Mesendoderm (in vitro differentiated cells): Measurements from ENCODE around the gene MPPED1.

ENCODE experiments used
- DNase-seq: peaks from one replicate; pipeline ENCODE4 v3.0.0; 2013
- H2AK5ac ChIP-seq: 2 replicates; pipeline ENCODE4 v1.6.1; 2013; ENCODE audit warnings: low read length, inconsistent platforms
- H2BK120ac ChIP-seq: 2 replicates; pipeline ENCODE4 v1.6.1; 2013; ENCODE audit warnings: low read depth, mild to moderate bottlenecking, low read length, moderate library complexity, mixed read lengths
- H2BK15ac ChIP-seq: replicated peaks from 2 replicates; pipeline ENCODE4 v1.6.1; 2013; ENCODE audit warnings: low read depth, mild to moderate bottlenecking, moderate library complexity
- H2BK5ac ChIP-seq: 2 replicates; pipeline ENCODE4 v1.6.1; 2013; ENCODE audit warnings: low read length, inconsistent platforms
- H3K18ac ChIP-seq: 2 replicates; pipeline ENCODE4 v1.6.1; 2013; ENCODE audit warnings: mild to moderate bottlenecking, low read length, mixed read lengths
- H3K23ac ChIP-seq: one replicate; pipeline ENCODE4 v1.6.1; 2013; ENCODE audit warnings: low read length
- H3K27ac ChIP-seq: 2 replicates; pipeline ENCODE4 v1.5.1; 2013; ENCODE audit warnings: low read depth, mild to moderate bottlenecking, inconsistent platforms, low read length, moderate library complexity
- H3K27me3 ChIP-seq: 2 replicates; pipeline ENCODE4 v1.6.1; 2013; ENCODE audit warnings: low read length, control low read depth, mild to moderate bottlenecking, inconsistent platforms; ENCODE audit not compliant: insufficient read depth, poor library complexity
- H3K36me3 ChIP-seq: 2 replicates; pipeline ENCODE4 v1.6.1; 2013; ENCODE audit warnings: low read length, inconsistent platforms; ENCODE audit not compliant: control insufficient read depth, insufficient read depth
- H3K4ac ChIP-seq: one replicate; pipeline ENCODE4 v1.6.1; 2013; ENCODE audit warnings: low read depth, mild to moderate bottlenecking, low read length, moderate library complexity
- H3K4me1 ChIP-seq: 2 replicates; pipeline ENCODE4 v1.6.1; 2013; ENCODE audit warnings: low read depth, low read length, inconsistent platforms; ENCODE audit not compliant: control insufficient read depth
- H3K4me2 ChIP-seq: 2 replicates; pipeline ENCODE4 v1.6.1; 2013; ENCODE audit warnings: low read length
- H3K4me3 ChIP-seq: 2 replicates; pipeline ENCODE4 v1.5.1; 2013; ENCODE audit warnings: mild to moderate bottlenecking, low read length
- H3K56ac ChIP-seq: one replicate; pipeline ENCODE4 v1.6.1; 2013; ENCODE audit warnings: low read length
- H3K79me1 ChIP-seq: 2 replicates; pipeline ENCODE4 v1.6.1; 2013; ENCODE audit warnings: low read length, inconsistent platforms
- H3K79me2 ChIP-seq: 2 replicates; pipeline ENCODE4 v1.6.1; 2013; ENCODE audit warnings: mild to moderate bottlenecking, low read length; ENCODE audit not compliant: control insufficient read depth, insufficient read depth
- H3K9ac ChIP-seq: 2 replicates; pipeline ENCODE4 v1.6.1; 2013; ENCODE audit warnings: low read length, inconsistent platforms
- H4K5ac ChIP-seq: one replicate; pipeline ENCODE4 v1.6.1; 2013; ENCODE audit warnings: low read length
- H4K8ac ChIP-seq: one replicate; pipeline ENCODE4 v1.6.1; 2013; ENCODE audit warnings: low read depth, mild to moderate bottlenecking, control low read depth, low read length, moderate library complexity
- WGBS: extraction: QIAGEN DNeasy Blood & Tissue Kit; methylation state at CpG from one replicate; pipeline ENCODE4 v1.1.7; 2013; ENCODE audit warnings: low lambda C conversion rate, missing lambda C conversion rate; ENCODE audit not compliant: insufficient coverage; ENCODE audit errors: extremely low coverage; 5-methylcytosine and 5-hydroxymethylcytosine counted together

The MPPED1 gene

GRCh38 chr22:43390166-43390565, 21.6 kb upstream of the MPPED1 start:
- Histone ChIP-seq H2BK5ac (no peak overlapping the region), H3K79me1 (no peaks in the 10 kb centered on the region), H3K4me3 (no peak overlapping the region), H2AK5ac (no peak overlapping the region), H3K56ac (no peak overlapping the region), H3K4me1 (no peaks in the 10 kb centered on the region), H3K9ac (no peak overlapping the region), H3K4me2 (no peak overlapping the region), H3K27me3 (no peaks in the 10 kb centered on the region), H2BK120ac (no peak overlapping the region), H3K27ac (no peak overlapping the region), H3K18ac (no peak overlapping the region), H3K79me2 (no peaks in the 10 kb centered on the region), H2BK15ac (no peak overlapping the region), H4K8ac (no peak overlapping the region), H3K23ac (no peak overlapping the region), H3K4ac (no peak overlapping the region), H4K5ac (no peak overlapping the region), H3K36me3 (no peaks in the 10 kb centered on the region)
- no CpG with 5 or more reads among the region's 3 CpGs for WGBS
- DNase-seq: no peak

GRCh38 chr22:43390872-43391271, 20.9 kb upstream of the MPPED1 start:
- Histone ChIP-seq H3K23ac (no peak overlapping the region), H2BK120ac (no peak overlapping the region), H2BK5ac (no peak overlapping the region), H4K5ac (no peak overlapping the region), H2AK5ac (no peak overlapping the region), H3K27me3 (no peaks in the 10 kb centered on the region), H3K4me3 (no peak overlapping the region), H3K9ac (no peak overlapping the region), H3K4me1 (no peaks in the 10 kb centered on the region), H3K4me2 (no peak overlapping the region), H3K4ac (no peak overlapping the region), H4K8ac (no peak overlapping the region), H3K79me2 (no peaks in the 10 kb centered on the region), H3K56ac (no peak overlapping the region), H2BK15ac (no peak overlapping the region), H3K36me3 (no peaks in the 10 kb centered on the region), H3K18ac (no peak overlapping the region), H3K79me1 (no peaks in the 10 kb centered on the region), H3K27ac (no peak overlapping the region)
- no CpG with 5 or more reads among the region's 4 CpGs for WGBS
- no peak for DNase-seq

GRCh38 chr22:43391306-43391705, 20.5 kb upstream of the MPPED1 start:
- no peaks in the 10 kb centered on the region for H3K36me3 ChIP-seq
- no CpG with 5 or more reads among the region's 3 CpGs for WGBS

GRCh38 chr22:43392385-43392989, 19.3 kb upstream of the MPPED1 start:
- Histone ChIP-seq H3K4me1 (no peaks in the 10 kb centered on the region), H3K27me3 (no peaks in the 10 kb centered on the region), H3K18ac (no peak overlapping the region), H3K79me2 (no peaks in the 10 kb centered on the region), H2BK120ac (no peak overlapping the region), H3K4me2 (no peak overlapping the region), H4K5ac (no peak overlapping the region), H2AK5ac (no peak overlapping the region), H3K23ac (no peak overlapping the region), H3K9ac (no peak overlapping the region), H4K8ac (no peak overlapping the region), H3K4me3 (no peak overlapping the region), H2BK15ac (no peak overlapping the region), H3K27ac (no peak overlapping the region), H3K79me1 (no peaks in the 10 kb centered on the region), H3K4ac (no peak overlapping the region), H3K56ac (no peak overlapping the region), H2BK5ac (no peak overlapping the region), H3K36me3 (no peaks in the 10 kb centered on the region)
- no peak for DNase-seq
- WGBS: no CpG with 5 or more reads among the region's 9 CpGs

More at GRCh38 chr22:43391306-43391705, 20.5 kb upstream of the MPPED1 start:
- Histone ChIP-seq H3K4me3 (no peak overlapping the region), H2AK5ac (no peak overlapping the region), H3K27me3 (no peaks in the 10 kb centered on the region), H3K9ac (no peak overlapping the region), H2BK15ac (no peak overlapping the region), H3K27ac (no peak overlapping the region), H4K8ac (no peak overlapping the region), H2BK5ac (no peak overlapping the region), H3K4me2 (no peak overlapping the region), H2BK120ac (no peak overlapping the region), H4K5ac (no peak overlapping the region), H3K56ac (no peak overlapping the region), H3K4ac (no peak overlapping the region), H3K4me1 (no peaks in the 10 kb centered on the region), H3K79me1 (no peaks in the 10 kb centered on the region), H3K18ac (no peak overlapping the region), H3K23ac (no peak overlapping the region), H3K79me2 (no peaks in the 10 kb centered on the region)
- DNase-seq: no peak

GRCh38 chr22:43393132-43393843, 18.5 kb upstream of the MPPED1 start:
- no peak overlapping the region for H2BK5ac ChIP-seq
- no peak overlapping the region for H2AK5ac ChIP-seq
- H3K4ac ChIP-seq: no peak overlapping the region
- no peak overlapping the region for H3K9ac ChIP-seq
- H3K23ac ChIP-seq: no peak overlapping the region
- no peak overlapping the region for H3K18ac ChIP-seq
- H2BK120ac ChIP-seq: no peak overlapping the region
- peak overlapping the region; percentile 15 for H3K56ac ChIP-seq
- H3K4me1 ChIP-seq: no peaks in the 10 kb centered on the region
- H3K79me2 ChIP-seq: no peaks in the 10 kb centered on the region
- no peak overlapping the region for H3K4me3 ChIP-seq
- no CpG with 5 or more reads among the region's 14 CpGs for WGBS
- H3K79me1 ChIP-seq: no peaks in the 10 kb centered on the region
- H3K27ac ChIP-seq: no peak overlapping the region
- DNase-seq: peak; percentile 32
- H3K27me3 ChIP-seq: no peaks in the 10 kb centered on the region
- no peak overlapping the region for H3K4me2 ChIP-seq
- H4K5ac ChIP-seq: no peak overlapping the region
- no peak overlapping the region for H4K8ac ChIP-seq
- no peaks in the 10 kb centered on the region for H3K36me3 ChIP-seq
- no peak overlapping the region for H2BK15ac ChIP-seq
